ENCODE measurements around the gene TAOK1. TPM values are rescaled to one million over a fixed set of nuclear protein-coding genes. Genes with fewer than 3 reads are reported as not detected.

The TAOK1 gene
- total and polyA plus RNA-seq, 5 donors from 2014 or later = 2.2 to 68.5 (median 3.8) TPM

GRCh38 chr17:29573871-29574731 is 183.9 kb downstream of the TAOK1 start:
- H3K27ac Mint-ChIP-seq = peak overlapping the region in 1 of 3 donors; percentile 12

GRCh38 chr17:29574732-29575510 is 184.8 kb downstream of the TAOK1 start:
- Mint-ChIP-seq H3K4me1 (peaks cover 0 to 14% (median 8%) of the 10 kb centered on the region in 4 donors), H3K27ac (no peak overlapping the region), H3K4me3 (peak overlapping the region in 1 of 4 donors; percentile 71), H3K27me3 (no peaks in the 10 kb centered on the region), H3K36me3 (peaks cover 21% of the 10 kb centered on the region), H3K9me3 (peaks cover 0 to 2% (median 0%) of the 10 kb centered on the region in 7 donors)
- H3K4me3 ChIP-seq (ENCODE audit: low read depth, low read length) = no peak overlapping the region
- no peaks in the 10 kb centered on the region for H3K4me1 ChIP-seq (ENCODE audit: control insufficient read depth, insufficient read depth, low read length, poor library complexity, severe bottlenecking)
- ATAC-seq (ENCODE audit: low read depth in 2 of 2) (no peak), DNase-seq (no peak)
- H3K27me3 ChIP-seq (ENCODE audit: control insufficient read depth, insufficient read depth, low read length) = no peaks in the 10 kb centered on the region
- no peaks in the 10 kb centered on the region for H3K9me3 ChIP-seq (ENCODE audit: control insufficient read depth in 2 of 2, low read length in 2 of 2)
- H3K27ac ChIP-seq (ENCODE audit: insufficient read depth, low read length, poor library complexity, severe bottlenecking) = no peak overlapping the region
- peaks cover 33% of the 10 kb centered on the region for H3K36me3 ChIP-seq (ENCODE audit: control insufficient read depth, insufficient read depth, low read length)

More at GRCh38 chr17:29573871-29574731, 183.9 kb downstream of the TAOK1 start:
- Histone ChIP-seq H3K36me3 (ENCODE audit: control insufficient read depth, insufficient read depth, low read length) (peaks cover 33% of the 10 kb centered on the region), H3K27ac (ENCODE audit: insufficient read depth, low read length, poor library complexity, severe bottlenecking) (no peak overlapping the region), H3K4me1 (ENCODE audit: control insufficient read depth, insufficient read depth, low read length, poor library complexity, severe bottlenecking) (peaks cover 4% of the 10 kb centered on the region), H3K9me3 (ENCODE audit: control insufficient read depth in 2 of 2, low read length in 2 of 2) (no peaks in the 10 kb centered on the region), H3K27me3 (ENCODE audit: control insufficient read depth, insufficient read depth, low read length) (no peaks in the 10 kb centered on the region), H3K4me3 (ENCODE audit: low read depth, low read length) (no peak overlapping the region)
- DNase-seq (no peak), ATAC-seq (ENCODE audit: low read depth in 2 of 2) (no peak)
- no peaks in the 10 kb centered on the region for H3K27me3 Mint-ChIP-seq
- no peak overlapping the region for H3K4me3 Mint-ChIP-seq
- H3K9me3 Mint-ChIP-seq = peaks cover 0 to 2% (median 0%) of the 10 kb centered on the region in 7 donors
- peaks cover 16% of the 10 kb centered on the region for H3K36me3 Mint-ChIP-seq
- H3K4me1 Mint-ChIP-seq = peaks cover 0 to 20% (median 13%) of the 10 kb centered on the region in 4 donors

GRCh38 chr17:29575511-29576213 is 185.5 kb downstream of the TAOK1 start:
- DNase-seq (no peak), ATAC-seq (ENCODE audit: low read depth in 2 of 2) (no peak)
- Histone ChIP-seq H3K4me1 (ENCODE audit: control insufficient read depth, insufficient read depth, low read length, poor library complexity, severe bottlenecking) (peaks cover 4% of the 10 kb centered on the region), H3K9me3 (ENCODE audit: control insufficient read depth in 2 of 2, low read length in 2 of 2) (no peaks in the 10 kb centered on the region), H3K27ac (ENCODE audit: insufficient read depth, low read length, poor library complexity, severe bottlenecking) (no peak overlapping the region), H3K27me3 (ENCODE audit: control insufficient read depth, insufficient read depth, low read length) (no peaks in the 10 kb centered on the region), H3K36me3 (ENCODE audit: control insufficient read depth, insufficient read depth, low read length) (peaks cover 33% of the 10 kb centered on the region), H3K4me3 (ENCODE audit: low read depth, low read length) (no peak overlapping the region)
- H3K27ac Mint-ChIP-seq = no peak overlapping the region
- H3K27me3 Mint-ChIP-seq = no peaks in the 10 kb centered on the region
- H3K4me3 Mint-ChIP-seq = peak overlapping the region in 1 of 4 donors; percentile 71
- H3K36me3 Mint-ChIP-seq = peaks cover 28% of the 10 kb centered on the region
- peaks cover 5 to 18% (median 12%) of the 10 kb centered on the region in 4 donors for H3K4me1 Mint-ChIP-seq
- peaks cover 0 to 3% (median 0%) of the 10 kb centered on the region in 7 donors for H3K9me3 Mint-ChIP-seq

- no peak for DNase-seq
- no peak overlapping the region for H3K4me3 ChIP-seq (ENCODE audit: low read depth, low read length)
- H3K36me3 Mint-ChIP-seq = peaks cover 28% of the 10 kb centered on the region
- H3K27ac ChIP-seq (ENCODE audit: insufficient read depth, low read length, poor library complexity, severe bottlenecking) = no peak overlapping the region
- no peak overlapping the region for H3K27ac Mint-ChIP-seq
- H3K9me3 ChIP-seq (ENCODE audit: control insufficient read depth in 2 of 2, low read length in 2 of 2) = no peaks in the 10 kb centered on the region
- H3K27me3 ChIP-seq (ENCODE audit: control insufficient read depth, insufficient read depth, low read length) = no peaks in the 10 kb centered on the region
- H3K36me3 ChIP-seq (ENCODE audit: control insufficient read depth, insufficient read depth, low read length) = peaks cover 33% of the 10 kb centered on the region
- no peak for ATAC-seq (ENCODE audit: low read depth in 2 of 2)
- H3K4me1 ChIP-seq (ENCODE audit: control insufficient read depth, insufficient read depth, low read length, poor library complexity, severe bottlenecking) = peaks cover 4% of the 10 kb centered on the region
- H3K4me1 Mint-ChIP-seq = peaks cover 5 to 13% (median 7%) of the 10 kb centered on the region in 4 donors
- peaks cover 0 to 1% (median 0%) of the 10 kb centered on the region in 7 donors for H3K9me3 Mint-ChIP-seq
- no peaks in the 10 kb centered on the region for H3K27me3 Mint-ChIP-seq
- no peak overlapping the region for H3K4me3 Mint-ChIP-seq
Observed at GRCh38 chr17:29576214-29577000, 186.2 kb downstream of the TAOK1 start.

- Mint-ChIP-seq H3K27ac (no peak overlapping the region), H3K9me3 (peaks cover 0 to 1% (median 0%) of the 10 kb centered on the region in 7 donors), H3K27me3 (no peaks in the 10 kb centered on the region), H3K4me1 (peaks cover 5 to 13% (median 7%) of the 10 kb centered on the region in 4 donors), H3K4me3 (no peak overlapping the region), H3K36me3 (peaks cover 28% of the 10 kb centered on the region)
- ATAC-seq (ENCODE audit: low read depth in 2 of 2) = no peak
- H3K9me3 ChIP-seq (ENCODE audit: control insufficient read depth in 2 of 2, low read length in 2 of 2) = no peaks in the 10 kb centered on the region
- peaks cover 4% of the 10 kb centered on the region for H3K4me1 ChIP-seq (ENCODE audit: control insufficient read depth, insufficient read depth, low read length, poor library complexity, severe bottlenecking)
- no peak overlapping the region for H3K4me3 ChIP-seq (ENCODE audit: low read depth, low read length)
- H3K36me3 ChIP-seq (ENCODE audit: control insufficient read depth, insufficient read depth, low read length) = peaks cover 37% of the 10 kb centered on the region
- no peak for DNase-seq
- no peaks in the 10 kb centered on the region for H3K27me3 ChIP-seq (ENCODE audit: control insufficient read depth, insufficient read depth, low read length)
- no peak overlapping the region for H3K27ac ChIP-seq (ENCODE audit: insufficient read depth, low read length, poor library complexity, severe bottlenecking)
Observed at GRCh38 chr17:29577001-29577370, 186.8 kb downstream of the TAOK1 start.

- no peak overlapping the region for H3K27ac Mint-ChIP-seq
- Histone ChIP-seq H3K4me1 (ENCODE audit: control insufficient read depth, insufficient read depth, low read length, poor library complexity, severe bottlenecking) (peaks cover 4% of the 10 kb centered on the region), H3K27ac (ENCODE audit: insufficient read depth, low read length, poor library complexity, severe bottlenecking) (no peak overlapping the region), H3K36me3 (ENCODE audit: control insufficient read depth, insufficient read depth, low read length) (peaks cover 43% of the 10 kb centered on the region), H3K4me3 (ENCODE audit: low read depth, low read length) (no peak overlapping the region), H3K9me3 (ENCODE audit: control insufficient read depth in 2 of 2, low read length in 2 of 2) (no peaks in the 10 kb centered on the region), H3K27me3 (ENCODE audit: control insufficient read depth, insufficient read depth, low read length) (no peaks in the 10 kb centered on the region)
- H3K9me3 Mint-ChIP-seq = peaks cover 0 to 1% (median 0%) of the 10 kb centered on the region in 7 donors
- peaks cover 5 to 16% (median 7%) of the 10 kb centered on the region in 4 donors for H3K4me1 Mint-ChIP-seq
- DNase-seq = no peak
- no peaks in the 10 kb centered on the region for H3K27me3 Mint-ChIP-seq
- peaks cover 31% of the 10 kb centered on the region for H3K36me3 Mint-ChIP-seq
- no peak for ATAC-seq (ENCODE audit: low read depth in 2 of 2)
- no peak overlapping the region for H3K4me3 Mint-ChIP-seq
Observed at GRCh38 chr17:29577385-29578211, 187.4 kb downstream of the TAOK1 start.

Measured in CD4-positive, CD25-positive, alpha-beta regulatory T cell (primary cell).